OCI-LY1 (cell line): ENCODE measurements around the gene LPIN1.

Experiments used
- H2AFZ ChIP-seq: fragments of 200-600 bp; sonication (generic), shearing (Covaris generic); 2 replicates; pipeline ENCODE4 v1.6.0; 2014; ENCODE audit warnings: antibody characterized with exemption, mild to moderate bottlenecking, low read length
- H3F3A ChIP-seq: fragments of 200-600 bp; sonication (generic), shearing (Covaris generic); 2 replicates; pipeline ENCODE4 v1.6.0; 2014; ENCODE audit warnings: mild to moderate bottlenecking, antibody characterized with exemption, low read length, moderate library complexity; ENCODE audit not compliant: insufficient read depth
- H3K27ac ChIP-seq: fragments of 200-600 bp; sonication (generic); 2 replicates; pipeline ENCODE4 v1.5.1; 2014; ENCODE audit warnings: low read length, mixed run types, mild to moderate bottlenecking, low read depth; ENCODE audit not compliant: poor library complexity, severe bottlenecking
- H3K27me3 ChIP-seq: fragments of 200-600 bp; sonication (generic); 2 replicates; pipeline ENCODE4 v1.6.0; 2014; ENCODE audit warnings: antibody characterized with exemption, mild to moderate bottlenecking, low read length, moderate library complexity; ENCODE audit not compliant: insufficient read depth
- H3K36me3 ChIP-seq: fragments of 200-600 bp; sonication (generic); 2 replicates; pipeline ENCODE4 v1.6.1; 2014; ENCODE audit warnings: mild to moderate bottlenecking, antibody characterized with exemption, low read length, moderate library complexity, mixed read lengths; ENCODE audit not compliant: insufficient read depth
- H3K4me1 ChIP-seq: fragments of 200-600 bp; sonication (generic); 2 replicates; pipeline ENCODE4 v1.5.1; 2014; ENCODE audit warnings: mild to moderate bottlenecking, low read length, moderate library complexity; ENCODE audit not compliant: insufficient read depth, severe bottlenecking
- H3K4me2 ChIP-seq: fragments of 200-600 bp; sonication (generic), shearing (Covaris generic); 2 replicates; pipeline ENCODE4 v1.6.1; 2014; ENCODE audit warnings: low read length
- H3K4me3 ChIP-seq: fragments of 200-600 bp; sonication (generic); 2 replicates; pipeline ENCODE4 v1.5.1; 2014; ENCODE audit warnings: low read length, low read depth, mild to moderate bottlenecking, mixed read lengths; ENCODE audit not compliant: poor library complexity, severe bottlenecking
- H3K79me2 ChIP-seq: fragments of 200-600 bp; shearing (Covaris generic); 2 replicates; pipeline ENCODE4 v1.6.1; 2016; ENCODE audit warnings: mixed run types, low read length, mixed read lengths; ENCODE audit not compliant: insufficient read depth
- H3K9ac ChIP-seq: fragments of 200-600 bp; sonication (generic), shearing (Covaris generic); 2 replicates; pipeline ENCODE4 v1.6.1; 2014; ENCODE audit warnings: mild to moderate bottlenecking, low read length, mixed read lengths
- H3K9me2 ChIP-seq: fragments of 200-600 bp; sonication (generic), shearing (Covaris generic); 2 replicates; pipeline ENCODE4 v1.6.1; 2014; ENCODE audit warnings: low read depth, mild to moderate bottlenecking, low read length, mixed read lengths
- H3K9me3 ChIP-seq: fragments of 200-600 bp; shearing (Covaris generic); 2 replicates; pipeline ENCODE4 v1.6.1; 2014; ENCODE audit warnings: low read length, mixed read lengths
- H4K20me1 ChIP-seq: fragments of 200-600 bp; sonication (generic), shearing (Covaris generic); 2 replicates; pipeline ENCODE4 v1.6.0; 2016; ENCODE audit warnings: mild to moderate bottlenecking, low read length; ENCODE audit not compliant: insufficient read depth
- CTCF ChIP-seq: fragments of 200-600 bp; sonication (generic), shearing (Covaris generic); IDR thresholded peaks from 2 replicates; pipeline ENCODE4 v1.5.1; 2017; ENCODE audit warnings: mild to moderate bottlenecking, antibody characterized with exemption, low read length, moderate library complexity, mixed read lengths
- EZH2 ChIP-seq: fragments of 200-600 bp; sonication (generic), shearing (Covaris generic); IDR thresholded peaks from 2 replicates; pipeline ENCODE4 v1.8.0; 2017; ENCODE audit warnings: borderline replicate concordance, mixed run types, mild to moderate bottlenecking, antibody characterized with exemption, low read length, moderate library complexity, mixed read lengths

The LPIN1 gene

GRCh38 chr2:11743846-11744553, 2.4 kb upstream of the LPIN1 start:
- Histone ChIP-seq H3K9me2 (no peaks in the 10 kb centered on the region), H3K36me3 (no peaks in the 10 kb centered on the region), H2AFZ (no peak overlapping the region), H3K4me2 (peak overlapping the region; percentile 62), H3K9me3 (no peaks in the 10 kb centered on the region), H4K20me1 (no peaks in the 10 kb centered on the region), H3K27ac (peak overlapping the region; percentile 63), H3K27me3 (no peaks in the 10 kb centered on the region), H3K4me1 (peaks cover 45% of the 10 kb centered on the region), H3F3A (0 out of 2 replicates have a peak, but pooled peaks cover under 1% of the 10 kb centered on the region), H3K9ac (peak overlapping the region; percentile 39), H3K4me3 (peak overlapping the region; percentile 48), H3K79me2 (peaks cover 20% of the 10 kb centered on the region)
- no peak for TF ChIP-seq EZH2
- no peak for TF ChIP-seq CTCF

- H3K36me3 ChIP-seq = no peaks in the 10 kb centered on the region
- peak overlapping the region; percentile 48 for H3K4me3 ChIP-seq
- no peak for TF ChIP-seq EZH2
- TF ChIP-seq CTCF = peak; percentile 59
- H3K27me3 ChIP-seq = no peaks in the 10 kb centered on the region
- H4K20me1 ChIP-seq = no peaks in the 10 kb centered on the region
- peaks cover 53% of the 10 kb centered on the region for H3K4me1 ChIP-seq
- peak overlapping the region; percentile 39 for H3K9ac ChIP-seq
- no peaks in the 10 kb centered on the region for H3K9me3 ChIP-seq
- no peak overlapping the region for H2AFZ ChIP-seq
- peaks cover 20% of the 10 kb centered on the region for H3K79me2 ChIP-seq
- H3F3A ChIP-seq = peaks cover 5% of the 10 kb centered on the region; the same call in 1 of the 2 replicates
- H3K9me2 ChIP-seq = no peaks in the 10 kb centered on the region
- peak overlapping the region; percentile 62 for H3K4me2 ChIP-seq
- peak overlapping the region; percentile 63 for H3K27ac ChIP-seq
Observed at GRCh38 chr2:11744631-11745394, 1.6 kb upstream of the LPIN1 start.

GRCh38 chr2:11745613-11746375, 638 bp upstream of the LPIN1 start:
- Histone ChIP-seq H3K9me2 (no peaks in the 10 kb centered on the region), H3K27ac (no peak overlapping the region), H3K36me3 (no peaks in the 10 kb centered on the region), H3K4me3 (peak overlapping the region; percentile 89), H3K9me3 (no peaks in the 10 kb centered on the region), H4K20me1 (no peaks in the 10 kb centered on the region), H3F3A (peaks cover 8% of the 10 kb centered on the region; the same call in 1 of the 2 replicates), H3K4me1 (peaks cover 63% of the 10 kb centered on the region), H3K4me2 (peak overlapping the region; percentile 64), H3K9ac (peak overlapping the region; percentile 29; the same call in 1 of the 2 replicates), H3K27me3 (no peaks in the 10 kb centered on the region), H2AFZ (no peak overlapping the region), H3K79me2 (peaks cover 20% of the 10 kb centered on the region)
- TF ChIP-seq EZH2 = no peak
